ENCODE data around the gene F7. TPM values are rescaled to one million over a fixed set of nuclear protein-coding genes. Genes with fewer than 3 reads are reported as not detected.

Gene F7
- total and polyA plus RNA-seq, 9 of the 15 experiments (the other 6 are each of a cell fraction or from before 2014, with no cell fraction given), result not detected

DNA sequence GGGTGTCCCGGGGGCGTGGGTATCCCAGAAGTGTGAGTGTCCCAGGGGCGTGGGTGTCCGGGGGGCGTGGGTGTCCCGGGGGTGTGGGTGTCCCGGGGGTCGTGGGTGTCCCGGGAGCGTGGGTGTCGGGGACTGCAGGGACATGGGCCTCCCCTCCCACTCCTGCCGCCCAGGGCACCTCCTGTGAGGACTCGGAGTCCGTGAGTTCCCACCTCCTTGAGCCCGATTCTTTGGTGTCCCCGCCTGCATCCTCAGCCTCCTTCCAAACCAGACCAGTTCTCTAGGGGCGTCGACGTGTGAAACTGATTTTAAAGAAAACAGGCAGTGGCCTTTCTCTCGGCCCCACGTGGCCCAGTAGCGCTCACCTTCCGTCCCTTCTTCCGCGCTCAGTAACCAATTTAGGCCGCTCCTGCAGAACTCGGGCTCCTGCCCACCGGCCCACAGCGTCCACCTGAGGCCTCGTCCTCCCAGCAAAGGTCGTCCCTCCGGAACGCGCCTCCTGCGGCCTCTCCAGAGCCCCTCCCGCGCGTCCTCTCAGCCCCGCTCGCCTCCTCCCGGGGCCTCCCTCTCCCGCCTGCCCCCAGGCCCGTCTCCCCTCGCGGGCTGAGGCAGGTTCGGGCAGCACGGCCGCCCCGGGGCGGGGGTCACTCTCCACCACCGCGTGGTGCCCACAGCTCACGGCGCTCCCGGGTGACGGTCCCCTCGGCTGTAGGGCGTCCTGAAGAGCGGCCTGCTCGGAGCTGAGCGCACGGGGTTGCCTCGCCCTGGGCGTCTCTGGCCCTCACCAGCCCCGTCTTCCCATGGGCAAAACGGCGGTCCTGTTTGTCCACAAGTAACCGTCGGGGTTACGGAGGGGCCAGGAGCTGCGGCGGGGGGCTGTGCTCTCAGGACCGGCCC is 3.8 kb downstream of the F7 start:
- no peak for ATAC-seq
- Histone ChIP-seq H3K27ac (ENCODE audit: extremely low read depth, low read depth, low read length) (no peak overlapping the region), H3K4me1 (replicated peaks in 1 of 2; ENCODE audit: control insufficient read depth in 2 of 2, insufficient read depth in 2 of 2, low read length in 2 of 2) (peaks cover 0 to 10% of the 10 kb centered on the region in 2 experiments; a peak in 2 of 5 replicates), H3K9me3 (replicated peaks; ENCODE audit: control insufficient read depth, insufficient read depth, low read depth, low read length) (no peaks in the 10 kb centered on the region), H3K4me3 (no peak overlapping the region), H2AFZ (ENCODE audit: low read depth, low read length) (no peak overlapping the region), H3K9me1 (ENCODE audit: control insufficient read depth, insufficient read depth, low read length) (no peaks in the 10 kb centered on the region), H3K27me3 (ENCODE audit: control insufficient read depth in 2 of 2, insufficient read depth in 2 of 2, low read length in 2 of 2) (peaks cover 2 to 3% of the 10 kb centered on the region in 2 experiments; a peak in 2 of 5 replicates), H3K79me2 (ENCODE audit: control insufficient read depth, insufficient read depth, low read length) (no peaks in the 10 kb centered on the region), H4K20me1 (replicated peaks; ENCODE audit: control insufficient read depth, insufficient read depth, low read length) (0 out of 2 replicates have a peak, but pooled peaks cover 3% of the 10 kb centered on the region), H3K36me3 (ENCODE audit: control insufficient read depth, insufficient read depth, low read length) (no peaks in the 10 kb centered on the region), H3K4me2 (ENCODE audit: insufficient read depth, low read length) (no peak overlapping the region), H3K9ac (ENCODE audit: insufficient read depth in 1 of 2, low read depth in 2 of 2, low read length in 2 of 2) (no peak overlapping the region)
- WGBS (ENCODE audit: insufficient coverage, low coverage, missing lambda C conversion rate), result 63% methylated on average over 14 of the region's 73 CpGs
- no peak for FAIRE-seq
- TF ChIP-seq PTTG1 (tag; IDR thresholded peaks at IDR 0.05; ENCODE audit: low read depth), result no peak
- no peak for TF ChIP-seq ZNF695 (CRISPR knock-in tag; IDR thresholded peaks at IDR 0.05)
- TF ChIP-seq, protein P1, sequence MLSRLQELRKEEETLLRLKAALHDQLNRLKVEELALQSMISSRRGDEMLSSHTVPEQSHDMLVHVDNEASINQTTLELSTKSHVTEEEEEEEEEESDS (CRISPR knock-in tag; IDR thresholded peaks at IDR 0.05), result no peak
- no peak for TF ChIP-seq RNF2 (IDR thresholded peaks at IDR 0.05)
- TF ChIP-seq BRF2 (IDR thresholded peaks at IDR 0.05; ENCODE audit: borderline replicate concordance, insufficient read depth, insufficient read length), result no peak
- no peak for TF ChIP-seq HMBOX1 (IDR thresholded peaks at IDR 0.05)
- no peak for TF ChIP-seq ZNF197 (CRISPR knock-in tag; IDR thresholded peaks at IDR 0.05; ENCODE audit: low read depth)
- TF ChIP-seq, protein P2, sequence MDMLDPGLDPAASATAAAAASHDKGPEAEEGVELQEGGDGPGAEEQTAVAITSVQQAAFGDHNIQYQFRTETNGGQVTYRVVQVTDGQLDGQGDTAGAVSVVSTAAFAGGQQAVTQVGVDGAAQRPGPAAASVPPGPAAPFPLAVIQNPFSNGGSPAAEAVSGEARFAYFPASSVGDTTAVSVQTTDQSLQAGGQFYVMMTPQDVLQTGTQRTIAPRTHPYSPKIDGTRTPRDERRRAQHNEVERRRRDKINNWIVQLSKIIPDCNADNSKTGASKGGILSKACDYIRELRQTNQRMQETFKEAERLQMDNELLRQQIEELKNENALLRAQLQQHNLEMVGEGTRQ (CRISPR knock-in tag; IDR thresholded peaks at IDR 0.05), result no peak
- no peak for TF ChIP-seq ESRRA (IDR thresholded peaks at IDR 0.05; ENCODE audit: borderline replicate concordance, low read depth)
- DNase-seq (ENCODE audit: extremely low read depth in 1 of 4, low spot score in 3 of 4), result no peak
- no TSS peak for BruUV-seq (replicated peaks)
- intact Hi-C loops (cut with micrococcal nuclease), result no loop called here
- ChIA-PET CTCF (ENCODE audit: low intra/inter-chr PET ratio) (no interaction called here), POLR2A (no interaction called here)
- in situ Hi-C loops (cut with MboI), result no loop called here
